Vagina (tissue), 2 donors: ENCODE results near the gene COQ2.

ENCODE experiments used
- POLR2A ChIP-seq, 2 donors: fragments of 450-650 bp; IDR thresholded peaks; one replicate each; pipeline ENCODE4 v1.6.1; 2017; ENCODE audit warnings: antibody characterized with exemption in 2 of 2, mild to moderate bottlenecking in 2 of 2, moderate library complexity in 2 of 2
- TF ChIP-seq, protein P1 (sequence below), 3 experiments: fragments of 450-650 bp in 2 of 3; fragments of 200-600 bp in 1 of 3; sonication (generic) in 1 of 3; IDR thresholded peaks; one replicate each; pipeline ENCODE4 v1.5.1; 2017 to 2019; ENCODE audit warnings: antibody characterized with exemption in 3 of 3, mild to moderate bottlenecking in 2 of 3, moderate library complexity in 2 of 3

DNA sequence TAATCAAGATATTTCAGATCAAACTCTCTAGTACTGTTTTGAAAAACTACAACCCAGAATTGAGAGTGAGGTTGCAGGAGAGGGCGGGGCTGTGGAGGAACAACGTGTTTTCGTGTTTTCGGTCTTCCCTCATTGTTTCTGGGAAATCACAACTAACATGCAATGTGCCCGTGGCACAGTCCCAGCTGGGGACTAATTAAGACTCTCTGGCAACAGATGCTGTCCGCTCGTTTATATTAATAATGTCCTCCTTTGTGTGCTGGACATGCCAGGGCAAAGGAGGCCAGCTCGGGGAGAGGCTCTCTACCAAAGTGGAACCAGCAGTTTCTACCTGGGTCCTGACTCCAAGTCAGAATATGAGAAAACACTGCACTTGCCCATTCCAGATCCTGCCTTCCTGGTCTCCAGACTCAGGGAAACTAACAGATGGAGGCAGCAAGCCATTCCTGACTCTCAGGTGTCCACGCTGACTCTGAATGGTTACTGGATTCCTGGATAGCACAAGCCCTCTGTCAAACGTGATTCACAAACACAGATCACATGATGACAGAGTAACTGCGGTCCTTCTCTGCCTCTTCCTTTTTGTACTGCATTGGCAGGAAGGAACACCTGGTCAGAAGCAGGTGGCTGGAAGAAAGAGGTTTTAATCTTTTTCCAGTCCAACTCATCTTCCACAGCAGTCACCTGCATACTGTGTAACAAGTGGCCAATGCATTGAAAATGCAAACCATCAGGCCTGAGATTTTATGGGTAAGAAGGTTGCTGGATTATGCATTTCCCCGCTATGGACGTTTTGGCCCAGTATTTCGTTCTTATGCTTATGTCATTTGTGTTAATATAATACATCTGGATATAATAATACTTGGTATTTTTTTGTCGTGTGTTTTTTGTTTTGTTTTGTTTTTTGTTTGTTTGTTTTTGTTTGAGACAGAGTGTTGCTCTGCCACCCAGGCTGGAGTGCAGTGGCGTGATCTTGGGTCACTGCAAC, 65.0 kb downstream of the COQ2 start:
- TF ChIP-seq, protein P1, sequence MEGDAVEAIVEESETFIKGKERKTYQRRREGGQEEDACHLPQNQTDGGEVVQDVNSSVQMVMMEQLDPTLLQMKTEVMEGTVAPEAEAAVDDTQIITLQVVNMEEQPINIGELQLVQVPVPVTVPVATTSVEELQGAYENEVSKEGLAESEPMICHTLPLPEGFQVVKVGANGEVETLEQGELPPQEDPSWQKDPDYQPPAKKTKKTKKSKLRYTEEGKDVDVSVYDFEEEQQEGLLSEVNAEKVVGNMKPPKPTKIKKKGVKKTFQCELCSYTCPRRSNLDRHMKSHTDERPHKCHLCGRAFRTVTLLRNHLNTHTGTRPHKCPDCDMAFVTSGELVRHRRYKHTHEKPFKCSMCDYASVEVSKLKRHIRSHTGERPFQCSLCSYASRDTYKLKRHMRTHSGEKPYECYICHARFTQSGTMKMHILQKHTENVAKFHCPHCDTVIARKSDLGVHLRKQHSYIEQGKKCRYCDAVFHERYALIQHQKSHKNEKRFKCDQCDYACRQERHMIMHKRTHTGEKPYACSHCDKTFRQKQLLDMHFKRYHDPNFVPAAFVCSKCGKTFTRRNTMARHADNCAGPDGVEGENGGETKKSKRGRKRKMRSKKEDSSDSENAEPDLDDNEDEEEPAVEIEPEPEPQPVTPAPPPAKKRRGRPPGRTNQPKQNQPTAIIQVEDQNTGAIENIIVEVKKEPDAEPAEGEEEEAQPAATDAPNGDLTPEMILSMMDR (IDR thresholded peaks at IDR 0.05) = no peak
- TF ChIP-seq POLR2A (IDR thresholded peaks at IDR 0.05) = no peak
